CD8-positive, alpha-beta memory T cell (primary cell): ENCODE measurements around the gene G6PC3. TPM values are rescaled to one million over a fixed set of nuclear protein-coding genes. Genes with fewer than 3 reads are reported as not detected.

Source experiments
- CTCF ChIA-PET: fragments of 350-600 bp; sonication (Branson Sonifier 250); formaldehyde crosslinking; loops from one replicate; lab custom pipeline; 2021; ENCODE audit warnings: antibody characterized with exemption; lab: Charles Lee
- POLR2A ChIA-PET: fragments of 350-600 bp; sonication (Branson Sonifier 250); formaldehyde crosslinking; loops from one replicate; lab custom pipeline; 2021; ENCODE audit warnings: antibody characterized with exemption; lab: Charles Lee
- DNase-seq, 5 donors: peaks; one replicate each; pipeline versions ENCODE4 v3.0.0 to v3.0.0-alpha.2; 2020 to 2022; ENCODE audit warnings: mixed read lengths in 1 of 5
- H3K27ac ChIP-seq: one replicate; pipeline ENCODE4 v1.7.0; 2013; ENCODE audit warnings: low read depth, mild to moderate bottlenecking, low read length, moderate library complexity
- H3K27me3 ChIP-seq: 2 replicates; pipeline ENCODE4 v1.7.0; 2013; ENCODE audit warnings: low read length, mild to moderate bottlenecking; ENCODE audit not compliant: insufficient read depth, poor library complexity, severe bottlenecking
- H3K36me3 ChIP-seq: 2 replicates; pipeline ENCODE4 v1.7.0; 2013; ENCODE audit warnings: mild to moderate bottlenecking, low read length, moderate library complexity; ENCODE audit not compliant: insufficient read depth
- H3K4me1 ChIP-seq: 2 replicates; pipeline ENCODE4 v1.7.0; 2013; ENCODE audit warnings: mild to moderate bottlenecking, low read length, moderate library complexity; ENCODE audit not compliant: insufficient read depth
- H3K4me3 ChIP-seq: 2 replicates; pipeline ENCODE4 v1.7.0; 2013; ENCODE audit warnings: mild to moderate bottlenecking, low read length
- H3K9me3 ChIP-seq: 2 replicates; pipeline ENCODE4 v1.7.0; 2013; ENCODE audit warnings: mild to moderate bottlenecking, low read length
- H3K27ac Mint-ChIP-seq, 8 donors: one replicate each; pipeline ENCODE4 v1.8.0; 2020 to 2021; ENCODE audit warnings: mixed read lengths in 8 of 8, mild to moderate bottlenecking in 6 of 8, inconsistent platforms in 3 of 8, moderate library complexity in 3 of 8
- H3K27me3 Mint-ChIP-seq, 2 donors: one replicate each; pipeline ENCODE4 v1.8.0; 2020 to 2021; ENCODE audit warnings: mixed read lengths in 2 of 2, mild to moderate bottlenecking in 1 of 2, moderate library complexity in 1 of 2
- H3K36me3 Mint-ChIP-seq, 3 donors: one replicate each; pipeline ENCODE4 v1.8.0; 2020 to 2021; ENCODE audit warnings: mixed read lengths in 3 of 3, inconsistent platforms in 1 of 3, mild to moderate bottlenecking in 1 of 3
- H3K4me1 Mint-ChIP-seq, 3 donors: one replicate each; pipeline ENCODE4 v1.8.0; 2020 to 2021; ENCODE audit warnings: mixed read lengths in 3 of 3, inconsistent platforms in 1 of 3, mild to moderate bottlenecking in 1 of 3
- H3K4me3 Mint-ChIP-seq, 7 donors: one replicate each; pipeline ENCODE4 v1.8.0; 2020 to 2021; ENCODE audit warnings: mixed read lengths in 7 of 7, mild to moderate bottlenecking in 6 of 7, moderate library complexity in 4 of 7, inconsistent platforms in 2 of 7
- H3K9me3 Mint-ChIP-seq, 5 donors: one replicate each; pipeline ENCODE4 v1.8.0; 2020 to 2022; ENCODE audit warnings: mixed read lengths in 5 of 5, mild to moderate bottlenecking in 3 of 5, moderate library complexity in 2 of 5, inconsistent platforms in 1 of 5
- polyA plus RNA-seq: library from polyadenylated mRNA; unstranded; fragments of 300-500 nt; fragmentation: Illumina TruSeq; gene quantifications from one replicate; pipeline ENCODE4 v1.2.3, GENCODE V29; 2021
- total RNA-seq, 2 experiments: library from RNA; stranded (reverse); gene quantifications; one replicate each; pipeline ENCODE4 v1.2.3, GENCODE V29; 2021

G6PC3 gene
- total and polyA plus RNA-seq, 3 experiments from 2014 or later: 27.0 to 38.3 (median 37.1) TPM

GRCh38 chr17:44108440-44109311 is 38.1 kb downstream of the G6PC3 start:
- Mint-ChIP-seq H3K27me3 (no peaks in the 10 kb centered on the region), H3K27ac (no peak overlapping the region), H3K4me1 (peaks cover 19 to 44% (median 25%) of the 10 kb centered on the region in 3 donors), H3K36me3 (peaks cover 0 to 32% (median 8%) of the 10 kb centered on the region in 3 donors), H3K9me3 (no peaks in the 10 kb centered on the region), H3K4me3 (peak overlapping the region in 1 of 7 donors; percentile 63)
- Histone ChIP-seq H3K27ac (no peak overlapping the region), H3K9me3 (no peaks in the 10 kb centered on the region), H3K4me3 (no peak overlapping the region), H3K4me1 (peaks cover 22% of the 10 kb centered on the region), H3K27me3 (no peaks in the 10 kb centered on the region), H3K36me3 (no peaks in the 10 kb centered on the region)
- CTCF ChIA-PET: no interaction called here
- POLR2A ChIA-PET: interaction anchor here (0.6 to 1.2 kb wide), 2 partner anchors 9 to 335 kb away, joined by 3 to 4 read pairs; no protein-coding TSS in a partner anchor
- no peak for DNase-seq

GRCh38 chr17:44109312-44109630 is 38.7 kb downstream of the G6PC3 start:
- DNase-seq: no peak
- H3K36me3 ChIP-seq: no peaks in the 10 kb centered on the region
- ChIA-PET CTCF (interaction anchor here (0.6 kb wide), 1 partner anchor 199 kb away, joined by 3 read pairs; no protein-coding TSS in a partner anchor), POLR2A (interaction anchor here (0.6 to 1.2 kb wide), 2 partner anchors 9 to 335 kb away, joined by 3 to 4 read pairs; no protein-coding TSS in a partner anchor)
- no peaks in the 10 kb centered on the region for H3K9me3 ChIP-seq
- no peaks in the 10 kb centered on the region for H3K27me3 Mint-ChIP-seq
- H3K36me3 Mint-ChIP-seq: peaks cover 0 to 38% (median 8%) of the 10 kb centered on the region in 3 donors
- H3K4me1 Mint-ChIP-seq: peaks cover 19 to 49% (median 25%) of the 10 kb centered on the region in 3 donors
- peaks cover 22% of the 10 kb centered on the region for H3K4me1 ChIP-seq
- no peaks in the 10 kb centered on the region for H3K27me3 ChIP-seq
- no peak overlapping the region for H3K4me3 Mint-ChIP-seq
- no peak overlapping the region for H3K27ac Mint-ChIP-seq
- H3K9me3 Mint-ChIP-seq: no peaks in the 10 kb centered on the region
- no peak overlapping the region for H3K27ac ChIP-seq
- H3K4me3 ChIP-seq: no peak overlapping the region

- H3K27ac ChIP-seq: no peak overlapping the region
- H3K27me3 Mint-ChIP-seq: no peaks in the 10 kb centered on the region
- no peaks in the 10 kb centered on the region for H3K9me3 Mint-ChIP-seq
- peak overlapping the region in 1 of 8 donors; percentile 68 for H3K27ac Mint-ChIP-seq
- H3K9me3 ChIP-seq: no peaks in the 10 kb centered on the region
- peak overlapping the region in 1 of 7 donors; percentile 18 for H3K4me3 Mint-ChIP-seq
- no peaks in the 10 kb centered on the region for H3K27me3 ChIP-seq
- peaks cover 22% of the 10 kb centered on the region for H3K4me1 ChIP-seq
- H3K4me1 Mint-ChIP-seq: peaks cover 19 to 51% (median 25%) of the 10 kb centered on the region in 3 donors
- peaks cover 0 to 38% (median 8%) of the 10 kb centered on the region in 3 donors for H3K36me3 Mint-ChIP-seq
- POLR2A ChIA-PET: interaction anchor here (1.2 kb wide), 1 partner anchor 10 kb away, joined by 4 read pairs; no protein-coding TSS in a partner anchor
- H3K4me3 ChIP-seq: no peak overlapping the region
- CTCF ChIA-PET: interaction anchor here (0.6 to 1.2 kb wide), 2 partner anchors 166 to 200 kb away, joined by 3 to 4 read pairs; no protein-coding TSS in a partner anchor
- H3K36me3 ChIP-seq: no peaks in the 10 kb centered on the region
- DNase-seq: no peak
Measured at GRCh38 chr17:44110011-44110686, 39.6 kb downstream of the G6PC3 start.

GRCh38 chr17:44110823-44111633 is 40.5 kb downstream of the G6PC3 start:
- ChIA-PET CTCF (interaction anchor here (0.6 to 2.9 kb wide), 3 partner anchors 12 to 167 kb away, joined by 3 to 12 read pairs (median 4); partner anchors contain the start of gene HDAC5), POLR2A (interaction anchor here (0.5 kb wide), 1 partner anchor 10 kb away, joined by 9 read pairs; no protein-coding TSS in a partner anchor)
- peak overlapping the region in 4 of 7 donors; percentile 28 to 49 (median 40) for H3K4me3 Mint-ChIP-seq
- H3K27me3 Mint-ChIP-seq: no peaks in the 10 kb centered on the region
- H3K27ac ChIP-seq: no peak overlapping the region
- DNase-seq: peak in 4 of 5 donors; percentile 27 to 77 (median 50)
- no peaks in the 10 kb centered on the region for H3K9me3 ChIP-seq
- H3K9me3 Mint-ChIP-seq: no peaks in the 10 kb centered on the region
- peak overlapping the region in 2 of 8 donors; percentile 68 to 85 for H3K27ac Mint-ChIP-seq
- H3K36me3 ChIP-seq: no peaks in the 10 kb centered on the region
- no peak overlapping the region for H3K4me3 ChIP-seq
- H3K4me1 Mint-ChIP-seq: peaks cover 19 to 55% (median 25%) of the 10 kb centered on the region in 3 donors
- peaks cover 22% of the 10 kb centered on the region for H3K4me1 ChIP-seq
- no peaks in the 10 kb centered on the region for H3K27me3 ChIP-seq
- H3K36me3 Mint-ChIP-seq: peaks cover 0 to 39% (median 6%) of the 10 kb centered on the region in 3 donors

- no peaks in the 10 kb centered on the region for H3K27me3 ChIP-seq
- Mint-ChIP-seq H3K27ac (peak overlapping the region in 5 of 8 donors; percentile 12 to 85 (median 44)), H3K4me3 (peak overlapping the region in 3 of 7 donors; percentile 28 to 29 (median 29)), H3K4me1 (peaks cover 25 to 61% (median 27%) of the 10 kb centered on the region in 3 donors), H3K36me3 (peaks cover 0 to 46% (median 7%) of the 10 kb centered on the region in 3 donors), H3K27me3 (no peaks in the 10 kb centered on the region), H3K9me3 (no peaks in the 10 kb centered on the region)
- DNase-seq: no peak
- H3K36me3 ChIP-seq: no peaks in the 10 kb centered on the region
- CTCF ChIA-PET: interaction anchor here (0.6 to 2.9 kb wide), 4 partner anchors 12 to 168 kb away, joined by 3 to 12 read pairs (median 4); partner anchors contain the start of gene HDAC5
- no peak overlapping the region for H3K4me3 ChIP-seq
- H3K9me3 ChIP-seq: no peaks in the 10 kb centered on the region
- peaks cover 22% of the 10 kb centered on the region for H3K4me1 ChIP-seq
- no peak overlapping the region for H3K27ac ChIP-seq
- POLR2A ChIA-PET: interaction anchor here (0.5 kb wide), 1 partner anchor 9 kb away, joined by 9 read pairs; no protein-coding TSS in a partner anchor
Measured at GRCh38 chr17:44111777-44112176, 41.2 kb downstream of the G6PC3 start.

GRCh38 chr17:44112284-44113280 is 42.0 kb downstream of the G6PC3 start:
- H3K27me3 Mint-ChIP-seq: no peaks in the 10 kb centered on the region
- no peaks in the 10 kb centered on the region for H3K27me3 ChIP-seq
- H3K4me1 Mint-ChIP-seq: peaks cover 25 to 66% (median 29%) of the 10 kb centered on the region in 3 donors
- H3K36me3 Mint-ChIP-seq: peaks cover 0 to 53% (median 6%) of the 10 kb centered on the region in 3 donors
- POLR2A ChIA-PET: no interaction called here
- CTCF ChIA-PET: interaction anchor here (1.1 to 2.9 kb wide), 2 partner anchors 11 to 56 kb away, joined by 3 to 12 read pairs; partner anchors contain the start of gene HDAC5
- H3K9me3 Mint-ChIP-seq: no peaks in the 10 kb centered on the region
- no peak for DNase-seq
- H3K4me1 ChIP-seq: peaks cover 22% of the 10 kb centered on the region
- no peaks in the 10 kb centered on the region for H3K36me3 ChIP-seq
- no peak overlapping the region for H3K4me3 ChIP-seq
- no peaks in the 10 kb centered on the region for H3K9me3 ChIP-seq
- H3K4me3 Mint-ChIP-seq: no peak overlapping the region
- H3K27ac Mint-ChIP-seq: peak overlapping the region in 5 of 8 donors; percentile 27 to 63 (median 42)
- no peak overlapping the region for H3K27ac ChIP-seq
